ENCODE results near the gene WWOX.

The WWOX gene

DNA sequence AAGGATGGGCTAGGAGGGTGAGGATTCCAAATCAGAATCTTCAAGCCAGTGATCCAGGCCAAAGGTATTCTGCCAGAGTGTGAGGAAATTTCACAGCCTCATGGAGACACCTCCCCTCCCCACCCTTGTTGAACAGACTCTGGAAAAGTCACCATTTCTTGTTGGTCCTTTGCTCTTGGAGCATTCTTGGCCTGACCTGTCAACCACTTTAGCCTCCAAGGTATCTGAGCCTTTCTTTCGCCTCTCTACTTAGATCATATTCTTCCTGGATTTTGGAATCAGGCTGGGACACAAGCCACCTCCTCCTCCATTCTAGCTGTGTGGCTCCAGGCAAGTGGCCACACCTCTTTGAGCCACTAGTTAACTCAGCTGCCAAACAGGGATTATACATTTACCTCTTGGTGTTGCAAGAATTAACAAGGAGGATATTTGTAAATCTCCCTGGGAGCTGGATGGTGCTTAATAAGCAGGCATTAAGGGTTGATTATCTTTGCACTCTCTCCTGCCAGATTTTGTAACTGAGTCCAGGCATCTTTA is 193.5 kb downstream of the WWOX start:
- no peak for DNase-seq
- TF ChIP-seq GATA1 (IDR thresholded peaks at IDR 0.05; ENCODE audit: low read depth, low read length) (no peak), POLR2A (IDR thresholded peaks at IDR 0.05; ENCODE audit: low read length) (no peak)

DNA sequence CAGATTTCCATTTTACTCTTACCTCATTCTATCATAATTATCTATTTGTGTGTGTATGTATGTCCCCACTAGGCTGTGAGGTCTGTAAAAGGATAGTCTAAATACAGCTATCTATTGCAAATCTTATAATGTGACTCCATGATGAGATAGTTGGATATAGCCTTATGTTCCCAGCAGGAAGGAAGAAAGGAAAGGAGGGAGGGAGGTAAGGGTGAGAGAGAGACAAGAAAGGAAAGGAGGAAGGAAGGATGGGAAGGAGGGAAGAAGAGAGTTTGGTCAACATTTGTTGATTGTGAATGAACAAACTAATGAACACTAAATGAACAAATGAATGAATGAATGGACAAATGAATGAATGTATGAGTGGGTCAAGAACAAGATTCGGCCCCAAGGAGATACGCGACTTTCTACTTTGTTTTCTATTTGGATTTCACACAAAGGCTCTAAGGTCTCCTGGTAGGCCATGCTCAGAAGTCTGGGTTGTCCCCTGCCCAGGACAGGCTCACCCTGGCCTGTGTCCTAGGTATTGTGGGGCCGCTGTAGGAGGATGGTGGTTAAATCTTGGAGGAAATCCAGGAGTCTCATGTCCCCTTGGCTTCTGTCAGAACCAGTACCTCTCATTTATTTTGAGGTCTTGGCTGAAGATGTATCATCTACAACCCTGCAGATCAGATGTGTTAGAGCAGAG is 195.2 kb downstream of the WWOX start:
- DNase-seq, result no peak
- no peak for TF ChIP-seq POLR2A (IDR thresholded peaks at IDR 0.05; ENCODE audit: low read length)
- TF ChIP-seq GATA1 (IDR thresholded peaks at IDR 0.05; ENCODE audit: low read depth, low read length), result no peak

DNA sequence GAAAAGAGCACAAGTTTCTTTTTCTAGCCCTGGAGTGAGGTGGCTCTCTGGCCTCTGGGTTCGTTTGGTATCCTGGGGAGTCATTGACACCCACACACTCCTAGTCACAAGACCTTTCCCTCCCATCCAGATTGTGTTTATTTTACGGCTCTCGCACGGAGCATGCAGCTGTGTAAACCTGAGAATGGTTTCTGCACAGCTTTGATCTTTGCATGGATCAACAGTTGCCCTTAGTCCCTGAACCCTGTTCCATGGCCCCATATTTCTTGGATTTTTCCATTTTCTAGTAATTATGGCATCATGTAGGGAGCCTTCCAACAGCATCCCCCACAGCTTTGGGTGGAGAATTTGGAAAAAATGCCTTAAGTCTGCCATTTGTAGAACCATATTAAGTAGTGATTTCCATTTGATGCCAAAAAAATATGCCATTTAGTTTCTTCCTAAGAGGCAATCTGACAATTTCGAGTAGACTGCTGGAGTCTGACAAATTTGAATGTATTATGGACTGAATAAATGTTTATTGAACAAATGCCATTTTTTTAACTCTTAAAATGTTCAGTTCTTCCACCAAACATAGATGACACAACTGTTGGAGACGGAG is 197.7 kb downstream of the WWOX start:
- TF ChIP-seq GATA1 (IDR thresholded peaks at IDR 0.05; ENCODE audit: low read depth, low read length) (no peak), POLR2A (IDR thresholded peaks at IDR 0.05; ENCODE audit: low read length) (no peak)
- no peak for DNase-seq

DNA sequence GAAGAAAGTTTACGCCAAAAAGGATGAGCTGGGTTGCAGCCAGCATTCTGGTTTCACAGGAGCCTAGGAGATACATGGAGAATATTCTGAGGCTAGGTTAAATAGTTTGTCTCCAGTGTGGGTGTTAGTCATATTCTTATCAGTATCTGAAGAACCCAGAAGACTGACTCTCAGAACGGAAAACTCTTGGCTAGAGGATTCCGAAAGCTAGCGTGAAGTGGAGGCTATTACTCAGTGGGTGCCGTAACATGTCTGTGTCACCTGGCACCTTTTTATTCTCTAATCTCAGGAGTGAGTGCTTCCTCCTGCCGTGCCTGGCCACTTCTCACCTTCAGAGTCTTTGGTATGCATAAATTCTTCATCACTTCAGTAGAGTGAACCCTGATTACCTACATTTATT is 199.5 kb downstream of the WWOX start:
- no peak for TF ChIP-seq POLR2A (IDR thresholded peaks at IDR 0.05; ENCODE audit: low read length)
- TF ChIP-seq GATA1 (IDR thresholded peaks at IDR 0.05; ENCODE audit: low read depth, low read length), result no peak
- DNase-seq, result no peak

DNA sequence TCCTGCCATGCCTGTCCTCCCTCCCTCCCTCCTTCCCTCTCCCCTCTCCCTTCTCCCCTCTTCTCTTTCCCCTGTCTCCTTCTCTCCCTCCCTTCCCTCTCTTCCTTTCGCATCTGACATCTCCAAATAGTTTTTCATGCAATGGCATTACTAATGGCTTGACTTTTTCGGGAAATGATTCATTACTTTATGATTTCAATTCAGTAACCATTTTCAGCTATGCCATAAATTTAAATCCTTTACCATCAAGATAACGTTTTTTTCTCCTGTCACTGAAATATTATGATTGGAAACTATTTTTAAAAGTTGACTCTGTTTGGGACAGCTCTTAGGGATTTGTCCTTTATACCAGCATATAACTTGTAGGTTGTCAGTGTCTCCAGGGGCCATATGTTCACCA is 201.0 kb downstream of the WWOX start:
- no peak for DNase-seq
- no peak for TF ChIP-seq POLR2A (IDR thresholded peaks at IDR 0.05; ENCODE audit: low read length)

DNA sequence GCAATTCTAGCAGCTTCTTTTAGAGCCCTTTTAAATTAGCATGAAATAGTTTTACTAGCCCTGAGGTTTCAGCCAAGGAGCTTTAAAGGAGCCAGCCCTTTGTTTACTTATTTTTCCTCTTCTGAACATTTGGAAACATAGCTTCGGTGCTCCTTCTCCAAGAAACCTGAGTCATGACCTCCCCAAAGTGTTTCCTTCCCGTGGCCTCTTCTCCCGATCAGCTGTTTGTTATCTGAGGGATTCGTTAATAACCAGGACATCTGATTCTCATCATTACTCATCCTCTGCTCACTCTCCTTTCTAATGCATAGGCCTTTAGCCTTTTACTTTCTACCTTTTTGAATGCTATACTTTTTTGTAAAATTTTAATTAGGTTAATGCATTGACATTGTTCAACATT is 204.5 kb downstream of the WWOX start:
- DNase-seq, result no peak
- no peak for TF ChIP-seq POLR2A (IDR thresholded peaks at IDR 0.05; ENCODE audit: low read length)
- TF ChIP-seq GATA1 (IDR thresholded peaks at IDR 0.05; ENCODE audit: low read depth, low read length), result no peak

DNA sequence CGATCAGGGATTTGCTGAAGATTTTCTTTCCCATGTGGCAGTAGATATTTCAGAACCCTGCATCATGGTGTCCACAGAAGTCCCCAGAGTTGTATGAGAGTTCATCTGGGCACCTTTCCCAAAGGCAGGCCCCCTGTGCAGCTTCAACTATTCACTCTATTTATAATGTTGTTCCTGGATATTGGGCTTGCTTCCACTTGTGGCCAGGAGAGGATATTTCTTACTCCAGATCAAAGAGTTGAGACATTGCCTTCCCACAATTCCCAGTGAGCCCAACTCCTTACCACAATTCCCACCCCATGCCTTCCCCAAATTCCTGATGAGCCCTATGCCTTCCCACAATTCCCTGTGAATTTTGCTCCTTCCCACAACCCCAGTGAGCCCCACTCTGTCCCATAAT is 206.9 kb downstream of the WWOX start:
- DNase-seq, result no peak
- TF ChIP-seq GATA1 (IDR thresholded peaks at IDR 0.05; ENCODE audit: low read depth, low read length), result no peak
- TF ChIP-seq POLR2A (IDR thresholded peaks at IDR 0.05; ENCODE audit: low read length), result no peak

DNA sequence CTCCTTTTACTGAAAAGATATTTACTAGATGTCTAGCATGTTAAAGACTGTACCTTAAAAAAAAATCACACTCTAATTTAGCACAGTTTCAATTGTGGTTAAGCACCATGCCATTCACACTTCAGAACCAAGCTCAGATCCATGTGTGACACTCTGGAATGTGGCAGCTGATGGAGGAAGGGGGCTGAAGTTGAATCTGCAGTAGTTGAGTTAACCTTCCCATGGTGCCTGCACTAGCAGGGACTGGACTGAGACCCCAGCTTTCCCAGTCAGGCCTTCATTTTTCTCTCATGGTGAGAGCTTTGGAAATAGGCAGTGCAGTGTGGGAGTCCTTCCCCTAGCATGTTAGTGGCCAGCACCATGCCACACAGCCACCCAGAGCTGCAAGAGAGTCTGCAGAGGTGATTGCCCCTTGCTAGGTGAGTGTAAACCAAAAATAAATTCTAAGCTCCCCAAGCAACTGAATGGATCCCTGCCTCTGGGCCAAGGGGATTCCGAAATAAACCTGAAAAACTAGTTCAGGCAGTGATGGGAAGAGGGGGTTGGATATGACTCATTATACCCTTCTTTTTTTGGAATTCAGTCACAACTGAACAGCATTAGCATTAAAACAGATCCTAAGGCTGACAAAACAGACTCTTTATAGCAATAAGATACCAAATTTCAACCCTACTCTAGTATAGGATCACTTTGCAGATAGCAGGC is 208.5 kb downstream of the WWOX start:
- TF ChIP-seq POLR2A (IDR thresholded peaks at IDR 0.05; ENCODE audit: low read length) (no peak), GATA1 (IDR thresholded peaks at IDR 0.05; ENCODE audit: low read depth, low read length) (no peak)
- DNase-seq, result no peak

DNA sequence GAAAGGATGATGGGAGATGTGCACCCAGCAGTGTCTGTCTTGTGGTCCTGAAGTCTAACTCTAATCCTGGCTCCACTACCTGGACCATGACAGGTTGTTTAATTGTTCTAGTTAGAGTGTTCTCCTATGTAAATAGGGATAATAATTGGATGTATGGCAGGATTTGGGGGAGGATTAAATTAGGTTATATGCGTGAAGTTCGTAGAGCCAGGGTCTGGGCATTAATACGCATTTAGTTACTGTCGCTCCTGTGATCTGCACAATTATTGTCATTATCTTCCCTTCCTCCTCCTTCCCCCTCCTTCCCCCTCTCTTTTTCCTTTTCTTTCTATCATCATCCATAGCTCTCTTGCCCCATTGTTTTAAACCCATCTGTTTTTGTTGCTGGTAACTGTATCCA is 210.3 kb downstream of the WWOX start:
- DNase-seq, result no peak

DNA sequence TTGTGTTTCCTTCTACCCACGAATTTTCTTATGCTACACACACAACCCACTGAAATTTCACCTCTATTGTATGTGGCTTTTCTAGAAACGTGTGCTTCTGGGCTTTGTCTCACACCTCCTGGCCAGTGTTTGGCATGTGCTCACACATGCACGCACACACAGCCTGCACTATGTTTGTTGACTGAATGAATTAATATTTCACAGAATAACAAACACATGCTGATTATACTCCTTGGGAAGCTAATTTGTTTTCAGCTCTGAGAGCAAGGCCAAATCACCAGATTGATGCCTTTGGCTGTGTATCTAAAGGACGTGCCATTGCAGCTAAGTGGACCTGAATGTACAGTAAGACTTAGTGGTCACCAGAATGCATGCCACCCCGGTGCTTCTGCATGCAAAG is 210.7 kb downstream of the WWOX start:
- no peak for DNase-seq
- TF ChIP-seq GATA1 (IDR thresholded peaks at IDR 0.05; ENCODE audit: low read depth, low read length), result no peak
- TF ChIP-seq POLR2A (IDR thresholded peaks at IDR 0.05; ENCODE audit: low read length), result no peak

More for the DNA sequence above, 210.3 kb downstream of the WWOX start:
- TF ChIP-seq GATA1 (IDR thresholded peaks at IDR 0.05; ENCODE audit: low read depth, low read length), result no peak
- TF ChIP-seq POLR2A (IDR thresholded peaks at IDR 0.05; ENCODE audit: low read length), result no peak

DNA sequence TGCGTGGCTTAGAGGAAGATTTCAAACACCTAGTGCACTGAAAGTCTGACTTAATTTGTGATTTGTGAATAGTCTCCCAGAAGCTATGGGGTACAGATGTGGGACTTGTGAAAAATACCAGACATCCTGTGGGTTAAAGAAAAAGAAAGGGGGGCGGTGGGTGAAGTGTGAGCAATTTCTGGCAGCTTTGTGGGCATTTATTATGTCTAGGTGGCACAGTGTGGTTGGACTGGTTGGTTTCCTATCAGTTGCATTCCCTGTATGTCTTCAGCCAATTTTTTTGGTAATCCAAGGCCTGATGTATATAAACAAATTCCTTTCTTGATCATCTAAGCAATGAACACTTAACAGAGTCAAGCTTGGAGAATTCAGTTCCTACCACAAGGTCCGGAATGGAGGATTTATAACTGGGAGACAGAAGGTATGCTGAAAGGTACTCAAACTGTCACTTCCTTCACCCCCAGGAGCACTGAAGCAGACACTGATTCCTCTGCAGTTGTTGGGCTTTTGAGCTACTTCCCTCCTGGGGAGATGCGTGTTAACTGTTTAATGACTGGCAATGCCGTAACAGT is 211.6 kb downstream of the WWOX start:
- no peak for TF ChIP-seq GATA1 (IDR thresholded peaks at IDR 0.05; ENCODE audit: low read depth, low read length)
- no peak for TF ChIP-seq POLR2A (IDR thresholded peaks at IDR 0.05; ENCODE audit: low read length)
- no peak for DNase-seq

DNA sequence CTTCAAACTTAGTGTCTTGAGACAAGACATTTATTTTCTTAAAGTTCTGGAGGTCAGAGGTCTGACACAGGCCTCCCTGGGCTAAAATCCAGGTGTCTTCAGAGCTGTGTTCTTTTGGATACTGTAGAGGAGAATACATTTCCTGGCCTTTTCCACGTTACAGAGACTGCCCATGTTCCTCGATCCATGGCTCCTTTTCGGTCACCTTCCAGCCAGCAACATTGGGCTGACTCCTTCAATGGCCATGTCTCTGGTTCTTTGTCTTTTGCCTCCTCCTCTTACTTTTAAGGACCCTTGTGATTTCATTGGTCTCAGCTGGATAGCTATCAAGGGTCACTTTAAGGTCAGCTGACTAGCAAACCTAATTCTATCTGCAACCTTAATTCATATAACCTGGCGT is 212.4 kb downstream of the WWOX start:
- DNase-seq, result no peak
- TF ChIP-seq GATA1 (IDR thresholded peaks at IDR 0.05; ENCODE audit: low read depth, low read length), result no peak
- no peak for TF ChIP-seq POLR2A (IDR thresholded peaks at IDR 0.05; ENCODE audit: low read length)

DNA sequence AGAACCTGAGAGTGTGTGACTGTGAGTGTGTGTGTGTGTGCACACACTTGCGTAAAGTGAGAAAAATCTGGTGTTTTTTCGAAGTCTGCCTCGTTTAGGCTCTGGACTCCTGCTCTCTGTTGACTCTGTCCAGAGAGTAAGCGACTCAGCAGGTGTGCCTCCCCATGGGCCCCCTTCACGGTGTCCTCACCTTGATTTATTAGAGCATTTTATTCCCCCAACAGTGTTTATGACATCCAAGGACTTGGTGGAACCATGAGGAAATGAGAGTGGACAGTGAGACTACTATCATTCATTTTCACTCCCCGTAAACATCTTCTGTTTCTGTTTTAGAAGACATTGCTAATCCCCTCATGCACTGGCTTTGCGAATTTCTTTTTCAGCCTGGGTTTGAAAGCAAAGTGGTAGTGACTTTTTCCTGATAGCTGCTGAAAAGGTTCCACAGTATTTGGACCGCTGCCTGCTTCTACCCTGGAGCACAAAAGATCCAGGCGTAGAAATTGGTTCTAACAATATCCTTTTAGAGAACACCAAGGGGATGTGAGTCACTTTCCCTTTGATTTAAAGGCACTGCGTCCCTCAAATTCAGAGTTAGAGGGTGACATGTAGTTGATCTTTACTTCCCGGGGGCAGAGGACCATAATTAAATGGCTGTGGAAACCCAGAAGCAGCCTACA is 218.2 kb downstream of the WWOX start:
- TF ChIP-seq GATA1 (IDR thresholded peaks at IDR 0.05; ENCODE audit: low read depth, low read length) (no peak), POLR2A (IDR thresholded peaks at IDR 0.05; ENCODE audit: low read length) (no peak)
- no peak for DNase-seq
